Stimulated activated CD4-positive, alpha-beta T cell treated with anti-CD3 and anti-CD28 coated beads, Interleukin-1b, Interleukin-23, amount 100 ng/mL, for 4 hours (primary cell): ENCODE measurements around the gene ISOC1.

Source experiments
- DNase-seq, 2 donors: peaks; one replicate each; pipeline ENCODE4 v3.0.0-alpha.2; 2020; ENCODE audit warnings: low read depth in 2 of 2

Gene ISOC1

GRCh38 chr5:129125819-129126218 lies 31.3 kb downstream of the ISOC1 start:
- DNase-seq = no peak

- no peak for DNase-seq
These were observed 39.0 kb downstream of the ISOC1 start for GRCh38 chr5:129133553-129133952.

- no peak for DNase-seq
These were observed 41.1 kb downstream of the ISOC1 start for GRCh38 chr5:129135633-129136032.

- DNase-seq = no peak
These were observed 43.1 kb downstream of the ISOC1 start for GRCh38 chr5:129137637-129138036.

DNA sequence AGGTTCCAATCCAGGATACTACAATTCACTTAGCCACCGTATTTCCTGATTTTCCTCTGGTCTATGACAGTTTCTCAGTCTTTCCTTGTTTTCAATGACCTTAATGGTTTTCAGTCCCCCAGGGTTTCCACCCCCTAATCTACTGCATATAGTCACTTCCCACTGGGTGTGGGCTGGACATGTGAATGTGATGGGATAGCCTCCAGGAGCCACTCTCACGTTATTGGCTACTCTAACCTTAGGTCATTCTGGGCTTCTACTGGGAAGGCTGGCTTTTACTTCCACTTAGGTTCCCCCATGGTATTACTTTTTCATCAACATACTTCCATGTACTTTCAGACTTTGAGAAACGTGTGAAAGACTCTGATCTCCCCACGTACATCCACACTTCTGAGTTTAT lies 46.5 kb downstream of the ISOC1 start:
- no peak for DNase-seq

DNA sequence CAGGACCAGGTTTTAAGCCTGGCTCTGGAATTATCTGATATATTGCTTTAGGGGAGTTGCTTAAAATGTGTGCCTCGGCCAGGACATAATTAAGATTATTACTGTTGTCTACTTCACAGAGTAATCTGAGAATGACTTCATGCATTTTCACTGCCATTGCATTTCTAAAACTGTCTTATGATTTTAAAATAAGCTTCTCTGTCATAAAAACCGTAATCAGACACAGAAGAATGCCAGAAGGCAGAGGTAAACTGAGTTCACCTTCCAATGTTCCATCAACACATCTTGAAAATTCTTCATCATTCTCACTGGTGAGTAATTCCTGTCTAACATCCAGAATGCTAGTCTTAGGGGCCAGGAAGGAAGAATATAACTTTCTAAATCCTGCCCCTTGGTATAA lies 47.1 kb downstream of the ISOC1 start:
- DNase-seq = no peak

GRCh38 chr5:129155876-129156275 lies 61.3 kb downstream of the ISOC1 start:
- no peak for DNase-seq

GRCh38 chr5:129161830-129162229 lies 67.3 kb downstream of the ISOC1 start:
- no peak for DNase-seq
